Measurements from ENCODE around the gene CCNI2. TPM values are rescaled to one million over a fixed set of nuclear protein-coding genes. Genes with fewer than 3 reads are reported as not detected.

CCNI2 gene
- total and polyA plus RNA-seq, 4 experiments from 2014 or later = 0.86 to 13.0 (median 7.8) TPM

- Histone ChIP-seq H3K36me3 (ENCODE audit: insufficient read depth, low read length) (no peaks in the 10 kb centered on the region), H3K9me3 (ENCODE audit: control insufficient read depth in 1 of 2, low read length in 2 of 2) (no peaks in the 10 kb centered on the region), H3K27me3 (ENCODE audit: insufficient read depth, low read length) (no peaks in the 10 kb centered on the region), H3K4me3 (ENCODE audit: low read length in 2 of 2) (no peak overlapping the region), H3K27ac (ENCODE audit: low read depth, low read length) (no peak overlapping the region), H3K4me1 (ENCODE audit: insufficient read depth, low read length) (peaks cover 31% of the 10 kb centered on the region)
- POLR2A ChIA-PET (ENCODE audit: partially characterized antibody) = no interaction called here
- Mint-ChIP-seq H3K4me1 (peaks cover 16 to 34% (median 24%) of the 10 kb centered on the region in 4 donors), H3K9me3 (no peaks in the 10 kb centered on the region), H3K27ac (no peak overlapping the region), H3K4me3 (no peak overlapping the region), H3K36me3 (peaks cover 0 to 1% of the 10 kb centered on the region in 2 donors), H3K27me3 (peaks cover 10 to 12% of the 10 kb centered on the region in 2 donors)
- CTCF ChIA-PET (ENCODE audit: partially characterized antibody) = no interaction called here
- intact Hi-C loops (cut with micrococcal nuclease) = no loop called here
- no peak for DNase-seq
Observed at GRCh38 chr5:132780577-132780976, 33.4 kb downstream of the CCNI2 start.

GRCh38 chr5:132781029-132781428 lies 33.8 kb downstream of the CCNI2 start:
- Histone ChIP-seq H3K4me1 (ENCODE audit: insufficient read depth, low read length) (peaks cover 26% of the 10 kb centered on the region), H3K4me3 (ENCODE audit: low read length in 2 of 2) (no peak overlapping the region), H3K27me3 (ENCODE audit: insufficient read depth, low read length) (no peaks in the 10 kb centered on the region), H3K27ac (ENCODE audit: low read depth, low read length) (no peak overlapping the region), H3K36me3 (ENCODE audit: insufficient read depth, low read length) (no peaks in the 10 kb centered on the region), H3K9me3 (ENCODE audit: control insufficient read depth in 1 of 2, low read length in 2 of 2) (no peaks in the 10 kb centered on the region)
- POLR2A ChIA-PET (ENCODE audit: partially characterized antibody) = no interaction called here
- Mint-ChIP-seq H3K27ac (no peak overlapping the region), H3K4me1 (peaks cover 13 to 30% (median 21%) of the 10 kb centered on the region in 4 donors), H3K9me3 (no peaks in the 10 kb centered on the region), H3K4me3 (no peak overlapping the region), H3K27me3 (peaks cover 11 to 14% of the 10 kb centered on the region in 2 donors), H3K36me3 (peaks cover 0 to 1% of the 10 kb centered on the region in 2 donors)
- intact Hi-C loops (cut with micrococcal nuclease) = no loop called here
- CTCF ChIA-PET (ENCODE audit: partially characterized antibody) = no interaction called here
- DNase-seq = no peak

- H3K9me3 Mint-ChIP-seq = no peaks in the 10 kb centered on the region
- Histone ChIP-seq H3K9me3 (ENCODE audit: control insufficient read depth in 1 of 2, low read length in 2 of 2) (no peaks in the 10 kb centered on the region), H3K4me1 (ENCODE audit: insufficient read depth, low read length) (peaks cover 20% of the 10 kb centered on the region), H3K27me3 (ENCODE audit: insufficient read depth, low read length) (no peaks in the 10 kb centered on the region), H3K4me3 (ENCODE audit: low read length in 2 of 2) (no peak overlapping the region), H3K36me3 (ENCODE audit: insufficient read depth, low read length) (no peaks in the 10 kb centered on the region), H3K27ac (ENCODE audit: low read depth, low read length) (no peak overlapping the region)
- no peak for DNase-seq
- ChIA-PET POLR2A (ENCODE audit: partially characterized antibody) (no interaction called here), CTCF (ENCODE audit: partially characterized antibody) (no interaction called here)
- H3K27me3 Mint-ChIP-seq = peaks cover 11 to 15% of the 10 kb centered on the region in 2 donors
- intact Hi-C loops (cut with micrococcal nuclease) = no loop called here
- H3K27ac Mint-ChIP-seq = no peak overlapping the region
- peaks cover 12 to 25% (median 18%) of the 10 kb centered on the region in 4 donors for H3K4me1 Mint-ChIP-seq
- peaks cover 0 to 1% of the 10 kb centered on the region in 2 donors for H3K36me3 Mint-ChIP-seq
- no peak overlapping the region for H3K4me3 Mint-ChIP-seq
Observed at GRCh38 chr5:132782101-132782500, 34.9 kb downstream of the CCNI2 start.

GRCh38 chr5:132785365-132785764 lies 38.1 kb downstream of the CCNI2 start:
- no peak for DNase-seq
- Histone ChIP-seq H3K27me3 (ENCODE audit: insufficient read depth, low read length) (no peaks in the 10 kb centered on the region), H3K4me1 (ENCODE audit: insufficient read depth, low read length) (peaks cover 12% of the 10 kb centered on the region), H3K9me3 (ENCODE audit: control insufficient read depth in 1 of 2, low read length in 2 of 2) (no peaks in the 10 kb centered on the region), H3K36me3 (ENCODE audit: insufficient read depth, low read length) (no peaks in the 10 kb centered on the region), H3K27ac (ENCODE audit: low read depth, low read length) (no peak overlapping the region), H3K4me3 (ENCODE audit: low read length in 2 of 2) (no peak overlapping the region)
- POLR2A ChIA-PET (ENCODE audit: partially characterized antibody) = no interaction called here
- Mint-ChIP-seq H3K4me1 (peaks cover 2 to 8% (median 5%) of the 10 kb centered on the region in 4 donors), H3K4me3 (no peak overlapping the region), H3K9me3 (no peaks in the 10 kb centered on the region), H3K27me3 (peaks cover 11 to 16% of the 10 kb centered on the region in 2 donors), H3K36me3 (no peaks in the 10 kb centered on the region), H3K27ac (no peak overlapping the region)
- CTCF ChIA-PET (ENCODE audit: partially characterized antibody) = interaction anchor here (1.6 kb wide), 1 partner anchor 16 kb away, joined by 4 read pairs; no protein-coding TSS in a partner anchor
- intact Hi-C loops (cut with micrococcal nuclease) = no loop called here

GRCh38 chr5:132785864-132786263 lies 38.6 kb downstream of the CCNI2 start:
- H3K9me3 ChIP-seq (ENCODE audit: control insufficient read depth in 1 of 2, low read length in 2 of 2) = no peaks in the 10 kb centered on the region
- peaks cover 7% of the 10 kb centered on the region for H3K4me1 ChIP-seq (ENCODE audit: insufficient read depth, low read length)
- H3K4me3 ChIP-seq (ENCODE audit: low read length in 2 of 2) = no peak overlapping the region
- POLR2A ChIA-PET (ENCODE audit: partially characterized antibody) = no interaction called here
- CTCF ChIA-PET (ENCODE audit: partially characterized antibody) = no interaction called here
- no peaks in the 10 kb centered on the region for H3K27me3 ChIP-seq (ENCODE audit: insufficient read depth, low read length)
- no peak for DNase-seq
- no peaks in the 10 kb centered on the region for H3K36me3 ChIP-seq (ENCODE audit: insufficient read depth, low read length)
- intact Hi-C loops (cut with micrococcal nuclease) = no loop called here
- Mint-ChIP-seq H3K4me3 (no peak overlapping the region), H3K27me3 (peaks cover 11 to 18% of the 10 kb centered on the region in 2 donors), H3K36me3 (no peaks in the 10 kb centered on the region), H3K4me1 (peaks cover 0 to 4% (median 2%) of the 10 kb centered on the region in 4 donors), H3K9me3 (no peaks in the 10 kb centered on the region), H3K27ac (no peak overlapping the region)
- no peak overlapping the region for H3K27ac ChIP-seq (ENCODE audit: low read depth, low read length)

GRCh38 chr5:132787076-132787475 lies 39.9 kb downstream of the CCNI2 start:
- Histone ChIP-seq H3K4me1 (ENCODE audit: insufficient read depth, low read length) (no peaks in the 10 kb centered on the region), H3K9me3 (ENCODE audit: control insufficient read depth in 1 of 2, low read length in 2 of 2) (no peaks in the 10 kb centered on the region), H3K4me3 (ENCODE audit: low read length in 2 of 2) (no peak overlapping the region), H3K27ac (ENCODE audit: low read depth, low read length) (no peak overlapping the region), H3K27me3 (ENCODE audit: insufficient read depth, low read length) (no peaks in the 10 kb centered on the region), H3K36me3 (ENCODE audit: insufficient read depth, low read length) (no peaks in the 10 kb centered on the region)
- no peak for DNase-seq
- no peak overlapping the region for H3K4me3 Mint-ChIP-seq
- no peaks in the 10 kb centered on the region for H3K36me3 Mint-ChIP-seq
- intact Hi-C loops (cut with micrococcal nuclease) = no loop called here
- CTCF ChIA-PET (ENCODE audit: partially characterized antibody) = interaction anchor here (1.6 kb wide), 1 partner anchor 33 kb away, joined by 4 read pairs; no protein-coding TSS in a partner anchor
- H3K27ac Mint-ChIP-seq = no peak overlapping the region
- peaks cover 9 to 18% of the 10 kb centered on the region in 2 donors for H3K27me3 Mint-ChIP-seq
- POLR2A ChIA-PET (ENCODE audit: partially characterized antibody) = interaction anchor here (1.1 kb wide), 1 partner anchor 9 kb away, joined by 3 read pairs; no protein-coding TSS in a partner anchor
- no peaks in the 10 kb centered on the region for H3K4me1 Mint-ChIP-seq
- H3K9me3 Mint-ChIP-seq = no peaks in the 10 kb centered on the region

- no peak for DNase-seq
- Histone ChIP-seq H3K9me3 (ENCODE audit: control insufficient read depth in 1 of 2, low read length in 2 of 2) (no peaks in the 10 kb centered on the region), H3K27ac (ENCODE audit: low read depth, low read length) (no peak overlapping the region), H3K4me3 (ENCODE audit: low read length in 2 of 2) (no peak overlapping the region), H3K27me3 (ENCODE audit: insufficient read depth, low read length) (no peaks in the 10 kb centered on the region), H3K4me1 (ENCODE audit: insufficient read depth, low read length) (no peaks in the 10 kb centered on the region), H3K36me3 (ENCODE audit: insufficient read depth, low read length) (no peaks in the 10 kb centered on the region)
- H3K27ac Mint-ChIP-seq = no peak overlapping the region
- H3K4me1 Mint-ChIP-seq = no peaks in the 10 kb centered on the region
- no peak overlapping the region for H3K4me3 Mint-ChIP-seq
- ChIA-PET POLR2A (ENCODE audit: partially characterized antibody) (no interaction called here), CTCF (ENCODE audit: partially characterized antibody) (no interaction called here)
- H3K9me3 Mint-ChIP-seq = no peaks in the 10 kb centered on the region
- peaks cover 8 to 16% of the 10 kb centered on the region in 2 donors for H3K27me3 Mint-ChIP-seq
- H3K36me3 Mint-ChIP-seq = no peaks in the 10 kb centered on the region
- intact Hi-C loops (cut with micrococcal nuclease) = no loop called here
Observed at GRCh38 chr5:132788508-132788907, 41.3 kb downstream of the CCNI2 start.

Data from CD4-positive, alpha-beta memory T cell (primary cell).